ENCODE results near the gene MEAF6.

DNA sequence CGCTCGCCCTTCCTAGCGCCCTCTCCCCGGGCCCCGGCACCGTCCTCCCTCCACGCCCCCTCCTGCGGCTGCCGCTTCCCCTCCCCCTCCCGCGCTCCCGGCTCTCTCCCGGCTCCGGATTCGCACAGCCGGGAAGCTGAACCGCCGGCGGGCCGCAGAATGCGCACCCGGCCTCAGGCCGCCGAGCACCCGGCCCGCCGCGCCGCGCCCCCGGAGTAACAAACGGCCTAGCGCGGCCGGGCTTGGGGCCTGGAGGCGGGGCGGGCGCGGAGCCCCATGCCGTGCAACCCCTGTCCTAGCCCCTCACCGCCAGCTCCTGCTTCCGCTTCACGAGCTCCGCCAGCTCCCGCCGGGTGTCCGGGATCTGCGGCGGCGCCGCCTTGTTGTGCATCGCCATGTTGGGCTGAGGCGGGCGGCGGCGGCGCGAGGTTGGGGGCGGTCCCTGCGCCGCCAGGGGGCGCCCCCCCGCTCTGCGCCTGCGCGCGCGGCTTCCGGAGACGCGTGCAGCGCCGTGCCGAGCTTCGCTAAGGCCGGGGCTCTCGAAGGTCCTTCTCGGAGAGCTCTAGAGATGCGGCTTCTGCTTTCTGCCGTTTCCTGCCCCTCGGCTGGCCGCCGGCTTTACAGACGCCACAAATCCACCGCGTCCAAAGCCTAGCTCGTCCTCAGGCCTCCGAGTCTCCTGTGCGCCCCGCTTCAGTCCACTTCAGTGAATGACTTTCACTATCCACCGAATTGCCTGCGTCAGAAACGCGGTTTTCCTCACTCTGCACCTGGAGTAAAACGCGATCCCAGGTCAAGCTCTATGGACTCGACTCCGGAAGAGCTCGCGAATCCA lies at the start of gene MEAF6:
- TF ChIP-seq POLR2A (IDR thresholded peaks at IDR 0.05): peak in 1 of 2 donors; percentile 78
- TF ChIP-seq, protein P1, sequence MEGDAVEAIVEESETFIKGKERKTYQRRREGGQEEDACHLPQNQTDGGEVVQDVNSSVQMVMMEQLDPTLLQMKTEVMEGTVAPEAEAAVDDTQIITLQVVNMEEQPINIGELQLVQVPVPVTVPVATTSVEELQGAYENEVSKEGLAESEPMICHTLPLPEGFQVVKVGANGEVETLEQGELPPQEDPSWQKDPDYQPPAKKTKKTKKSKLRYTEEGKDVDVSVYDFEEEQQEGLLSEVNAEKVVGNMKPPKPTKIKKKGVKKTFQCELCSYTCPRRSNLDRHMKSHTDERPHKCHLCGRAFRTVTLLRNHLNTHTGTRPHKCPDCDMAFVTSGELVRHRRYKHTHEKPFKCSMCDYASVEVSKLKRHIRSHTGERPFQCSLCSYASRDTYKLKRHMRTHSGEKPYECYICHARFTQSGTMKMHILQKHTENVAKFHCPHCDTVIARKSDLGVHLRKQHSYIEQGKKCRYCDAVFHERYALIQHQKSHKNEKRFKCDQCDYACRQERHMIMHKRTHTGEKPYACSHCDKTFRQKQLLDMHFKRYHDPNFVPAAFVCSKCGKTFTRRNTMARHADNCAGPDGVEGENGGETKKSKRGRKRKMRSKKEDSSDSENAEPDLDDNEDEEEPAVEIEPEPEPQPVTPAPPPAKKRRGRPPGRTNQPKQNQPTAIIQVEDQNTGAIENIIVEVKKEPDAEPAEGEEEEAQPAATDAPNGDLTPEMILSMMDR (IDR thresholded peaks at IDR 0.05): peak; percentile 41 to 96 (median 80)
